Muscle of back (tissue), 13 donors: ENCODE results near the gene TMC7. TPM values are rescaled to one million over a fixed set of nuclear protein-coding genes. Genes with fewer than 3 reads are reported as not detected.
"Not testable (repeated sequence)": the region's sequence is repeated elsewhere in the genome, so short reads cannot be mapped to it uniquely, and the experiment has no call there.

ENCODE experiments used
- DNase-seq, 3 donors: peaks; one replicate each; pipeline versions ENCODE4 v3.0.0 to v3.0.0-alpha.2; 2013
- long read RNA-seq, 9 donors: transcript quantifications; one replicate each; lab custom pipeline, GENCODE V29; 2026
- polyA plus RNA-seq, 10 donors: library from polyadenylated mRNA; unstranded; fragments of 120-200 nt; gene quantifications; one replicate each; pipeline ENCODE4 v1.2.1, GENCODE V29; 2013; ENCODE audit not compliant: insufficient read length in 10 of 10

The TMC7 gene
- polyA plus RNA-seq, result 1 to 10 TPM in 9 of 10 donors, under 1 TPM in 1; 0.99 to 2.6 (median 1.4) TPM
- long read RNA-seq, donor 1, result 0 reads
- long read RNA-seq, donor 2, result 0 reads
- long read RNA-seq, donor 3, result 0 reads
- long read RNA-seq, donor 4, result 0 reads
- long read RNA-seq, donor 5, result 0 reads
- long read RNA-seq, donor 6, result 0 reads
- long read RNA-seq, donor 7, result 0 reads
- long read RNA-seq, donor 8, result 0 reads
- long read RNA-seq, donor 9, result 0 reads

GRCh38 chr16:18983565-18984434 lies at the start of gene TMC7:
Gene TMC7, plus strand, starts transcription at chr16:18983934. Its CDS starts 130 bp downstream, at chr16:18984064.
- DNase-seq, result peak; percentile 66 to 84 (median 70)

DNA sequence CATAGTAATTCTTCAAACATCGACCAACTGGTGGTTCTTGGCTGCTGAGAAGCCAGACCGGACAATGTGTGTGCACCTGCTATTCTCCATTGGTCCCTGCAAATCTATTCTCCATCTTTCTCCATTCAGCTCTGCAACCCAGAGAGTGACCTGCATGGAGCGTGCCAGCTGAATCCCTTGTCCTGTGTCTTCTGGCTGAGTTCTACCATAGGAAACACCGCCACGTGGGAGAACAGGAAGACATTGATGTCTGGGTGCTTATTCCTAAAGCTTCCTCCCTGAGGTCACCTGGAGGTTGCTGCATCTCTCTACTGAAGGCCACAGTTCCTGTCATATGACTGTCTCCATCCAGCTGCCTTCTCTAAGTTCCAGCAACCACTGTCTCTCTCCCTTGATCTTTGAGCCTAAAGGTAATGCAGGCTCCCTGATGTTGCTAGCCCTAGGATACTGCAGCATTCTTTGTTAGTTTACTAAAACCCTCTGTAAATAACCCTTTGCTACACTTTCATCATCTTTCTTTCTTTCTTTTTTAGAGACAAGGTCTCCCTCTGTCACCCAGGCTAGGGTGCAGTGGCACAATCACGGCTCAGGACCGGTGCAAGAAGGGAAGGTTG lies 46.9 kb upstream of the TMC7 start:
- DNase-seq, result no peak

GRCh38 chr16:18937390-18937789 lies 46.3 kb upstream of the TMC7 start:
- no peak for DNase-seq

- no peak for DNase-seq
These were observed 44.7 kb upstream of the TMC7 start for GRCh38 chr16:18938986-18939385.

DNA sequence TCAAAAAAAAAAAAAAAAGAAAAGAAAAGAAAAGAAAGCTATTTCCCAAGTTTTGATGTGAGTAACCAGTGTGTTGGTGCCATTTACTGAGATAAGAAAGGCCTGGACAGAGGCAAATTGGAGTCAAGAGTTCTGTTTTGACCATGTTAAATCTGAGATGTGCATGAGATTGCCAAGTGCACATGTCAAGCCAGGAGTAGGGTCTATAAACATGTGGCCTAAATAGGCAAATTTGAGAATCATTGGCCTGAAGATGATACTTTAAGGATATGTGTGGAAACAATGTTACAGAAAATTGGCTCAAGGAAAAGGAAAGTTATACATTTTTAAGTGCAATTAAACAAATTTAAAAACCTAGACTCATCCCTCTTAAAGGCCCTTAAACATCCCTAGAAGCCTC lies 42.3 kb upstream of the TMC7 start:
- DNase-seq, result no peak

- DNase-seq, result no peak
These were observed 41.7 kb upstream of the TMC7 start for GRCh38 chr16:18942061-18942460.

DNA sequence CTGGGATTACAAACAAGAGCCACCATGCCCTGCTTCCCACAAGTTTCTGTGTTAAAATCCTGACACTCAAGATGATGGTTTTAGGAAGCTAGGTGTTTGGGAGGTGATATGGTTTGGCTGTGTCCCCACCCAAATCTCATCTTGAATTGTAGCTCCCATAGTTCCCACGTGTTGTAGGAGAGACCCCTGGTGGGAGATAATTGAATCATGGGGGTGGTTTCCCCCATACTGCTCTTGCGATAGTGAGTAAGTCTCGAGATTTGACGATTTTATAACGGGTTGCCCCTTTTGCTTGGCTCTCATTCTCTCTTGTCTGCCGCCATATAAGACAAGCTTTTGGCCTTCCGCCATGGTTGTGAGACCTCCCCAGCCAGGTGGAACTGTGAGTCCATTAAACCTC lies 40.3 kb upstream of the TMC7 start:
- no peak for DNase-seq

DNA sequence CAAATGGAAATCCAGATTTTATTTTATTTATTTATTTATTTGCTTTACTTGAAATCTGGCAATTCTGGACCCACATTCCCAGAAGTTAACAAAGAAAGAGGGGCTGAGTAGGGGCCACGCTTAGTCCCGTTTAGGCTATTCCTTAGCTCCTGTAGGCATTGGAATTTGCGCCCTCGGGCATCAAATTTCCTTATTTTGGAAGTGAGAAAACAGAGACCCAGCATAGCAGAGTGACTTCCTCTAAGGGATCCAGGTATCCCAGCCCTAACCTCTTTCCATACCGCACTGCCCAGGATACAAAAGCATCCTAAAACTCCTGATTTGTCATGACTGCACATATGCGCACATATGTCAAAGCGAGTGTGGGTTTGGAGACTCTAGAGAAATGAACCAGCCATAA lies 38.5 kb upstream of the TMC7 start:
- no peak for DNase-seq

DNA sequence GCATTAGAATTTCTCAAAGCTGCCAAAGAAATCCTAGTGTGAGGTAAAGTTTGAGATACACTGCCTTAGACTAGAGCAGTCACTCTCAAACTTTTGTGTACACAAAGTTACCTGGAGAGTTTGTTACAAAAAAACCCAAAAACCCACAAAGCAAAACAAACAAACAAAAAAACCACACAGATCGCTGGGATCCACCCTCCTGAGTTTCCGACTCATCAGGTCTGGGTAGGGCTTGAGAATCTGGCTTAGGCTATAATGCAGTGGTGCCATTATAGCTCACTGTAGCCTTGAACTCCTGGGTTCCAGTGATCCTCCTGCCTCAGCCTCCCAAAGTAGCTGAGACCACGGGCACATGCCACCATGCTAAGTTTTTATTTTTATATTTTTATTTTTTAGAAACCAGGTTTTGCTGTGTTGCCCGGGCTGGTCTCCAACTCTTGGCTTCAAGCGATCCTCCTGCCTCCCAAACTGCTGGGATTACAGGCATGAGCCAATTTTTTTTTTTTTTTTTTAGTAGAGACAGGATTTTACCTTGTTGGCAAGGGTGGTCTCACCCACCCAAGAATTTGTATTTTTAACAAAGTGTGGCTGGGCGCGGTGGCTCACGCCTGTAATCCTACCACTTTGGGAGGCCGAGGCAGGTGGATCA lies 35.2 kb upstream of the TMC7 start:
- DNase-seq, result no peak

DNA sequence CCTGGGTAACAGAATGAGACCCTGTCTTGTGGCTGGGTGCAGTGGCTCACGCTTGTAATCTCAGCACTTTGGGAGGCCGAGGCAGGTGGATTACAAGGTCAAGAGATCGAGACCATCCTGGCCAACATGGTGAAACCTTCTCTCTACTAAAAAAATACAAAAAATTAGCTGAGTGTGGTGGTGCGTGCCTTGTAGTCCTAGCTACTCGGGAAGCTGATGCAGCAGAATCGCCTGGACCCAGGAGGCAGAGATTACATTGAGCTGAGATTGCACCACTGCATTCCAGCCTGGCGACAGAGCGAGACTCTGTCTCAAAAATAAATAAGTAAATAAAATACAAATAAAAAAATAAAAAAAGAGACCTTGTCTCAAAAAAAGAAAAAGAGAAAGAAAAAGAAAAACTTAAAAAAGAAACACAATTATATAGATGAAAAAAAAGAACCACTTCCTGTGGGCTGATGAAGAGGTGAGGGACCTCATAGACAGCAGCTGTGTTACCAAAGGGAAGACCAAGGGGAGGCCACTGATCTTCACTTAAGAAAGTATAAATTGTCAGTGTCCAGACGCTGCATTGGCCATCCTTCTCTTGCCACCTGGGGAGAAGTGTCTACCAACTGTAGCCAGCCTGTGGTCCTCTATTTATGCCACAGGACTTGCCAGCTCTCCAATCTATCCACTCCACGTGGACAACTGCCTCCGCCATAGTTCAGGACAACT lies 33.1 kb upstream of the TMC7 start:
- DNase-seq, result no peak

GRCh38 chr16:18953547-18953946 lies 30.2 kb upstream of the TMC7 start:
- no peak for DNase-seq

DNA sequence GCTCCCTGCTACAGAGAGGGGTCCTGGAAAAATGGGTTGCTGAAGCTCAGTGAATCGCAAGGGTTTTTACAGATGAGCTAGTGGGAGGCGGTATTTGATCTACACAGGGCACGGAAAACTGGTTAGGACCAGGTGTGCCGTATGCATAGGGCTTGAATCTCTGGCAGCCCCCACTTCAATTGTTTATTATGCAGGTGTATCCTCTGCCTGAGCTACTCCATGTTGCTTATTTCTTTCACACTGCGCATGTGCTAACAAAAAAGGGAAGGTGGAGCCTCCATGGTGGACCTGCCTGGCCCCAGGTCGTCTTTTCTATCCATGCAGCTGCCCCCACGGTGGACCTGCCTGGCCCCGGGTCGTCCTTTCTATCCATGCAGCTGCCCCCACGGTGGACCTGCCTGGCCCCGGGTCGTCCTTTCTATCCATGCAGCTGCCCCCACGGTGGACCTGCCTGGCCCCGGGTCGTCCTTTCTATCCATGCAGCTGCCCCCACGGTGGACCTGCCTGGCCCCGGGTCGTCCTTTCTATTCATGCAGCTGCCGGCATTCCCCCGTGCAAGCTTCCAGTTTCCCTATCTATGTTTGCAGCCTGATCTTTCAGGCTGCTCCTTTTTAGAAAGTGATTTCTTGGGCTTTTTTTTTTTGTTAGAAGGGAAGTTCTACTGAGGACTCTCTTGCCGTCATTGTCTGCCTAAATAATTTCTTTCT lies 27.7 kb upstream of the TMC7 start:
- DNase-seq, result not testable (repeated sequence)

- not testable (repeated sequence) for DNase-seq
These were observed 27.0 kb upstream of the TMC7 start for GRCh38 chr16:18956658-18957241.

DNA sequence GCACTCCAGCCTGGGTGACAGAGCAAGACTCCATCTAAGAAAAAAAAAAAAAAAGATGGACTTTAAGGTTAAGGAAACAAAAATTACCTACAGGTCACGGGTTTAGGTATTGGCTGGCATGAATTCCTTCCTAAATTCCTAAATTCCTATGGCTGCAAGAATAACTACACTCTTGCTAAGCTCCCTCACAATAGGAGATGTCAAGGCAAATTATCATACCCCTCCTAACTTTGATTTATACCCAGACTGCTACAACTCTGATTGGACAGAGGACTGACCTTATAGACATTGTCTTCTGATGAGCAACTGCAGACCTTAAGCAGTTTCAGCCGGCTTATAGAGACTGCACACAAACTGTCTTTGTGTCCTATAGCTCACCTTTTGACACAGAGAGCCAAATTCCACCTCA lies 25.1 kb upstream of the TMC7 start:
- no peak for DNase-seq

DNA sequence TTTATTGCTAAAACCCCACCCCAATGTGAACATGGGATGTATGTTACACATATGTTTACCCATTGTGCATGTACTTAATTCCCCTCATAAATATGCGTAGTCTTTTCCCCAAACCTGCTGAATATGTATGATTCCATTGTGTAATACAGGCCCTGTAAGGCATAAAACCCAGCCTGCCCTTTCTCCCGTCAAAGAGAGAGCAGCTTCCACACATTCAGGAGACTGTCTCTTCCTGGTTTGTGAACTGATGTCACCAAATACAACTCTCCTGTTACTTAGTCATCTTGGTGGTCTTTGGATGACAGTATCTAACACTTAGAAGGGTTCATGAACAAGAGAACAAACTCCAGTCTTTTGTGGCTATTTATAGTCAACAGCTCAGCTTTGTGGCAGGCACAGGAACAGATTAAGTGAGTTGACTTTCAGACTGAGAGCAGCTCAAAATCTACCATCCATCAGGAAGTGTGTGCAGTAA lies 24.7 kb upstream of the TMC7 start:
- no peak for DNase-seq

- no peak for DNase-seq
These were observed 18.2 kb upstream of the TMC7 start for GRCh38 chr16:18965555-18965954.

- DNase-seq, result no peak
These were observed 16.9 kb upstream of the TMC7 start for GRCh38 chr16:18966791-18967190.

GRCh38 chr16:18969050-18969854 lies 14.5 kb upstream of the TMC7 start:
- peak; percentile 72 to 88 (median 82) for DNase-seq

DNA sequence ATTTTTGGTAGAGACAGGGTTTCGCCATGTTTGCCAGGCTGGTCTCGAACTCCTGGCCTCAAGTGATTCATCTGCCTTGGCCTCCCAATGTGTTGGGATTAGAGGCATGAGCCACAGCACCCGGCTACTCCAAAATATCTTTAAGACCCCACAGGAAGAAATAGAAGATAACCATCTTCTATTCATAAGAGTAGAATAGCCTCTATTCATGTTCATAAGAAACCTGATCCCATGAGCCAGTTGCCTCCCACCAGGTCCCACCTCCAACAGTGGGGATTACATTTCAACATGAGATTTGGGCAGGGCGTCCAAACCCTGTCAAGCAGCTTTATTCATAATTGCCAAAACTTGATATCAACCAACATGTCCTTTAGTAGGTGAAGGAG lies 13.9 kb upstream of the TMC7 start:
- DNase-seq, result no peak

GRCh38 chr16:18975109-18975508 lies 8.6 kb upstream of the TMC7 start:
- no peak for DNase-seq
